ENCODE data around the gene KLF16. TPM values are rescaled to one million over a fixed set of nuclear protein-coding genes. Genes with fewer than 3 reads are reported as not detected.

KLF16 gene
- total RNA-seq, 1 experiment from 2014 or later, result 32.3 TPM

DNA sequence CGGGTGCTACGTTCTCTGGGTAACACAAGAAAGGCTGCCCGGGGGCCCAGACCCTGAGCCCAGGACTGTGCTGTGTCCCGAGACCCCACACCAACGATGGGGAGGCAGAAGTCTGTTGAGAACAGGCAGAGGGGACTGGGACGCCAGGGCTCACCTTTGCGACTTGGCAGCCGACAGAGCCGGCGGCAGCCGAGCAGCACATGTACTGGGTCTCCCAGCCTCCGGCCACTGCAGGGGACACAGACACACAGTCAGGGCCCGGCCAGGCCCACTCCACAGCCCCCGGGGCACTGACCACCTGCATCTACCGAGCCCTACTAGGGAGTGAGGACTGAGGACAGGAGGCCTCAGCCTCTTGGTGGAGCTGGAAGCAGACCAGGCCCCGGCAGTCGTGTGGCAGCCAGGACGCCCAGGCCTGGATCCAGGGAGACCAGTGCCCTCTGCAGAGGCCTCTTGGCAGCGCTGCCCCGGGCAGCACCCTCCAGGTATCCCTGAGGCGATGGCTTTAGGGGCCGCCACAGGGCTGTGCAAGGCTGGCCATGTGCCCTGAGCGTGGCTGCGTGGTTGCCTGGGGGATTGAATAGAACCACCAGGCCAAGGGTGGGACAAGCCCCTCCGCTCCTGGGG lies 45.7 kb downstream of the KLF16 start:
- intact Hi-C loops (cut with micrococcal nuclease; ENCODE audit: unreplicated experiment), result no loop called here
- H3K4me3 Mint-ChIP-seq (ENCODE audit: low read depth, unreplicated experiment), result no peak overlapping the region
- no peak for DNase-seq
- CTCF ChIA-PET, result no interaction called here
- TF ChIP-seq, protein P1, sequence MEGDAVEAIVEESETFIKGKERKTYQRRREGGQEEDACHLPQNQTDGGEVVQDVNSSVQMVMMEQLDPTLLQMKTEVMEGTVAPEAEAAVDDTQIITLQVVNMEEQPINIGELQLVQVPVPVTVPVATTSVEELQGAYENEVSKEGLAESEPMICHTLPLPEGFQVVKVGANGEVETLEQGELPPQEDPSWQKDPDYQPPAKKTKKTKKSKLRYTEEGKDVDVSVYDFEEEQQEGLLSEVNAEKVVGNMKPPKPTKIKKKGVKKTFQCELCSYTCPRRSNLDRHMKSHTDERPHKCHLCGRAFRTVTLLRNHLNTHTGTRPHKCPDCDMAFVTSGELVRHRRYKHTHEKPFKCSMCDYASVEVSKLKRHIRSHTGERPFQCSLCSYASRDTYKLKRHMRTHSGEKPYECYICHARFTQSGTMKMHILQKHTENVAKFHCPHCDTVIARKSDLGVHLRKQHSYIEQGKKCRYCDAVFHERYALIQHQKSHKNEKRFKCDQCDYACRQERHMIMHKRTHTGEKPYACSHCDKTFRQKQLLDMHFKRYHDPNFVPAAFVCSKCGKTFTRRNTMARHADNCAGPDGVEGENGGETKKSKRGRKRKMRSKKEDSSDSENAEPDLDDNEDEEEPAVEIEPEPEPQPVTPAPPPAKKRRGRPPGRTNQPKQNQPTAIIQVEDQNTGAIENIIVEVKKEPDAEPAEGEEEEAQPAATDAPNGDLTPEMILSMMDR (IDR thresholded peaks at IDR 0.05; ENCODE audit: unreplicated experiment), result no peak
- BruUV-seq (replicated peaks), result no TSS peak
- peaks cover 5% of the 10 kb centered on the region for H3K4me1 Mint-ChIP-seq (ENCODE audit: low read depth, unreplicated experiment)
- H3K27ac Mint-ChIP-seq (ENCODE audit: unreplicated experiment), result no peak overlapping the region
- H3K36me3 Mint-ChIP-seq (ENCODE audit: insufficient read depth, unreplicated experiment), result peaks cover 34% of the 10 kb centered on the region
- H3K9me3 Mint-ChIP-seq (ENCODE audit: low read depth, unreplicated experiment), result no peaks in the 10 kb centered on the region
- no peaks in the 10 kb centered on the region for H3K27me3 Mint-ChIP-seq (ENCODE audit: unreplicated experiment)

DNA sequence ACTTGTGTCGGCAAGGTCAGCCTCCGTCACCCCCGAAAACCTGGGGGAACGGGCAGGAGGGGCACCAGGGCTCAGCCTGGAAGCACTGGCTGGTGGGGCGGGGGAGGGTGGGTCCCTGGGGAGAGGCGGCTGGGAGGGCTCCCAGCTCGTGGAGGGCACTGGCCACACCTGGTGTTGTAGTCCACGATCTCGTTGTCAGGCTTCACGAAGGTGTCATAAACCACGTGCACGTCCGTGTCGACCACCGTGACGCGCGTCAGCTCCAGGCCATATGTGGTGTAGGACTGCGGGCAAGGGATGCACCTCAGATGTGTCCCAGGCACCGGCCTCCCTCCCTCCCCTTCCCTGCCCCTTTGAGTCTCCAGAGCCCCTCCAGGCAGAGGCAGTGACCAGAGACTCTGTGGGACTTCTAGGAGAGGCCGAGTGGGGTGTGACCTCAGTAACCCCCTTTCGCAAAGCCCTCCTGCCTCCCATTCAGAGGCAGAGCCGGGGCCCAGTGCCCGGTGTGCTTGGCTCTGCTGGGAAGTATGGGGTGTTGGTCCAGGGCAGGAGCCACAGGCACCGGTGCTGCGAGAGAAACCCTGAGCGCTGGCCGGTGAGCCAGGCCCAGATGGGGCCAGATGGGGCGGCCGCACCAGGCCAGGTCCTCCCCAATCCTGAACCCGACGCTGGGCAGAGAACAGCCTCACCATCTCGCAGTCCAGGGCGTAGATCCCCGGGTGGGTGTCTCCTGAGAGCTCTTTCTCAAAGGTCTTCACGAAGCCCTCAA lies 46.7 kb downstream of the KLF16 start:
- no TSS peak for BruUV-seq (replicated peaks)
- DNase-seq, result no peak
- Mint-ChIP-seq H3K36me3 (ENCODE audit: insufficient read depth, unreplicated experiment) (peaks cover 41% of the 10 kb centered on the region), H3K9me3 (ENCODE audit: low read depth, unreplicated experiment) (no peaks in the 10 kb centered on the region), H3K4me3 (ENCODE audit: low read depth, unreplicated experiment) (no peak overlapping the region), H3K4me1 (ENCODE audit: low read depth, unreplicated experiment) (peaks cover 11% of the 10 kb centered on the region), H3K27me3 (ENCODE audit: unreplicated experiment) (no peaks in the 10 kb centered on the region), H3K27ac (ENCODE audit: unreplicated experiment) (no peak overlapping the region)
- TF ChIP-seq, protein P1 (IDR thresholded peaks at IDR 0.05; ENCODE audit: unreplicated experiment), result no peak
- CTCF ChIA-PET, result no interaction called here
- intact Hi-C loops (cut with micrococcal nuclease; ENCODE audit: unreplicated experiment), result no loop called here

DNA sequence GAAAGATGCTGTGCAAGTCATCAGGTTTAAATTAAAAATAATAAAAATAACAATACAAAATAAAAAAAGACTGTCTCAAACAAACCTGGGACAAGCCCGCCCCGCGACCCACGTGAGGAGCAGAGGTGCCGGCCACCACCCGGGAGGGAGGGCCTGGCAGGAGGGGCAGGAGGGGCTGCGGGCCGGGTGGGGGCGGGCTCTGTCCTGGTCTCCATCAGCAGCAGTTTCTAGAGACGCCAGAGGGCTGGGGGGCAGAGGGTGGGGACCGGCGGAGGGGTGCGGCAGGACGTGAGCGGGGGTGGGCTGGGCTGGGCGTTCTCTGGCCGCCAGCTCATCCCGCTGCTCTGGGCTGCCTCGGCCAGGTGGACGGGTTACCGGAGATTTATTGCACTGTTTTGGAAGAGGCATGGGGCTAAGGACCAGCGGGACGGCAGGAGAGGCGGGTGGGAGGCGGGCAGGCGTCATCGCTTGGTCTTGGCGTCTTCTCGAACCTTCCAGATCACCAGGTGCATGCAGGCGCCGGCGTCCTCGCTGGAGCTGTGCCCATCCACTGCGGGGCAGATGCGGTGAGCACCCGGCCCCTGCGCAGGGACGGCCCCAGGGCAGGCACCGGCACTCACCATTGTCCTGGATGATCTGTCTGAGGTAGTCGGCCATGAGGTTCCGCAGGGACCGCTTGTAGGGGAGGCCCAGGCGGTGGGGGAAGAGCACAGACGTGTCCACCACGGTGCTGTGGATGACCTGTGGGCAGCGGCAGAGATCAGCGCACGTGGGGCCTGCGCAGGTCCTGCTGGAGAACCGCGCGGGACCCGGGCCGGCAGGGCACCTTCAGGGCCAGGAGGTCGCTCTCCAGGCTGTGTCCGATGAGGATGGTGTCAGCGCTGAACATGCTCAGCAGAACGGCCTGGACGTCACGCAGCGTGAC lies 47.5 kb downstream of the KLF16 start:
- BruUV-seq (replicated peaks), result no TSS peak
- Mint-ChIP-seq H3K4me3 (ENCODE audit: low read depth, unreplicated experiment) (no peak overlapping the region), H3K4me1 (ENCODE audit: low read depth, unreplicated experiment) (peaks cover 19% of the 10 kb centered on the region), H3K27ac (ENCODE audit: unreplicated experiment) (no peak overlapping the region), H3K9me3 (ENCODE audit: low read depth, unreplicated experiment) (no peaks in the 10 kb centered on the region), H3K36me3 (ENCODE audit: insufficient read depth, unreplicated experiment) (peaks cover 39% of the 10 kb centered on the region), H3K27me3 (ENCODE audit: unreplicated experiment) (no peaks in the 10 kb centered on the region)
- no peak for DNase-seq
- intact Hi-C loops (cut with micrococcal nuclease; ENCODE audit: unreplicated experiment), result no loop called here
- TF ChIP-seq, protein P1 (IDR thresholded peaks at IDR 0.05; ENCODE audit: unreplicated experiment), result no peak
- CTCF ChIA-PET, result no interaction called here

DNA sequence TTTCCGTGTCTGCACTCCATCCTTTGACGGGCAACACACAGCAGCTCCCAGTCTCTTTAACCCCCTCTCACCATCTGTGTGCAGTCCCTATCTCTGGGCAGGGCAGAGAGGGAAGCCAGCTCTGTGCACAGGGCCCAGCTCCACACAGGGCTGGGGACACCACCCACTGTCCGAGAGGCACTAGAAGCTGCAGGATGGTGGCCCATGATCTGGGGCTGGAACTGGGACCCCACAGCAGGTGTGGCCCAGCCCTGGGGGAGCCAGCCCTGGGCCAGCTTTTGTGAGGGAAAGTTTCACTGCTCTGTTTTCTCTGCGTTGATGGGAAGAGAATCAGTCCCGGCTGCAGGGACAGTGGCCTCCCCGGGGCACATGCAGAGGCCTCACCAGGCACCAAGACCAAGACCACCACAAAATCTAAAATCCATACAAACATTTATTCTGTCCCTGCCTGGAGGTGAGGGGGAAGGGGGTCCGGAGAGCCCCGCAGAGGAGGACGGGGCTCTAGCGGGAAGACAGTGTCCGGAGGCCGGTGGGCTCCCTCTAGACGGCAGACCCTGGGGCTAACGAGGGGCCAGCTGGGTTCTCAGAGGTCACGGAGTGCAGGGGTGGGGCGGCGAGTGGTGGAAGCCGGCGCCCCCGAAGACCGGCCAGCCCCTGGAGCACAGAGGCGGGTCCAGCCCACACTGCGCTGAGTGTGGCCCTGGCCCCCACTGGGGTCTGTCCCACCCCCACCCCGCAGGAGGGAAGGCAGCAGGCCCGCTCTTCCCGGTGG lies 48.4 kb downstream of the KLF16 start:
- Mint-ChIP-seq H3K9me3 (ENCODE audit: low read depth, unreplicated experiment) (no peaks in the 10 kb centered on the region), H3K4me1 (ENCODE audit: low read depth, unreplicated experiment) (peaks cover 23% of the 10 kb centered on the region), H3K4me3 (ENCODE audit: low read depth, unreplicated experiment) (no peak overlapping the region), H3K27me3 (ENCODE audit: unreplicated experiment) (no peaks in the 10 kb centered on the region), H3K36me3 (ENCODE audit: insufficient read depth, unreplicated experiment) (peaks cover 38% of the 10 kb centered on the region), H3K27ac (ENCODE audit: unreplicated experiment) (no peak overlapping the region)
- no TSS peak for BruUV-seq (replicated peaks)
- no peak for DNase-seq
- CTCF ChIA-PET, result no interaction called here
- TF ChIP-seq, protein P1 (IDR thresholded peaks at IDR 0.05; ENCODE audit: unreplicated experiment), result no peak
- intact Hi-C loops (cut with micrococcal nuclease; ENCODE audit: unreplicated experiment), result no loop called here
